ENCODE measurements around the gene ZSCAN12.

GRCh38 chr6:28436404-28436803 lies 36.9 kb upstream of the ZSCAN12 start:
- TF ChIP-seq POLR2A (IDR thresholded peaks at IDR 0.05) (no peak), CTCF (IDR thresholded peaks at IDR 0.05) (no peak), EP300 (IDR thresholded peaks at IDR 0.05) (no peak)

Measured in ovary (tissue), 3 donors.